Measurements from ENCODE around the gene FRMD4A. TPM values are rescaled to one million over a fixed set of nuclear protein-coding genes. Genes with fewer than 3 reads are reported as not detected.
"Not testable (repeated sequence)": the region's sequence is repeated elsewhere in the genome, so short reads cannot be mapped to it uniquely, and the experiment has no call there.

Gene FRMD4A
- total RNA-seq, 5 donors from 2014 or later (not counting 1 experiment from before 2014, with no cell fraction given), result 1.3 to 1.8 (median 1.4) TPM

DNA sequence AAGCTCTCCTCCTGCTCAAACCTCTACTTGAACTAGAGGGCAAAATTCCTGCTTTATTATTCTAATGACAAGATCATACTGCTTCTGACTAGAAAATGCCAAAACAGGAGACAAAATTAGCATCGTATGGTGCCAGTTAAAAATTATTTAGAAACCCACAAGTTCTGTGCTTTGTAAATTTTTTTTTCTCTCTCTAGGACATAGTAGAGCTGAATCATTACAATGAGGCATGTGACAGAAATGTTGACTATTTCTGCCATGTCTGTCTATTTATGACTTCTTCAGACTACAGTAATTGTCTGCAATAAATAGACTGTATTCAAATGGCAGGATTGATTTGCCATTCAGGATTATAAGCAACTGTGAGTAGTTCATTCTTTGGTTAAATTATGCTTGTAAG is 408.1 kb downstream of the FRMD4A start:
- peaks cover 5 to 6% of the 10 kb centered on the region in 2 donors for H3K27me3 Mint-ChIP-seq
- no CpG with 5 or more reads among the region's 1 CpG for WGBS (ENCODE audit: insufficient coverage)
- ChIA-PET CTCF (no interaction called here), POLR2A (no interaction called here)
- no peaks in the 10 kb centered on the region for H3K36me3 ChIP-seq (ENCODE audit: control insufficient read depth in 2 of 2, extremely low read depth in 1 of 2, insufficient read depth in 1 of 2, low read length in 1 of 2)
- no peak overlapping the region for H3K27ac ChIP-seq (ENCODE audit: low read length)
- no peak overlapping the region for H3K4me3 Mint-ChIP-seq
- no peaks in the 10 kb centered on the region for H3K36me3 Mint-ChIP-seq
- DNase-seq (no peak), ATAC-seq (replicated peaks in 1 of 4) (no peak)
- peaks cover 4 to 11% (median 7%) of the 10 kb centered on the region in 3 donors for H3K4me1 Mint-ChIP-seq
- no peaks in the 10 kb centered on the region for H3K27me3 ChIP-seq (replicated peaks in 1 of 2; ENCODE audit: control insufficient read depth in 2 of 2, extremely low read depth in 1 of 2, insufficient read depth in 2 of 2, low read length in 1 of 2)
- no peaks in the 10 kb centered on the region for H3K9me3 Mint-ChIP-seq
- no peak overlapping the region for H3K4me3 ChIP-seq (ENCODE audit: control insufficient read depth in 1 of 2, extremely low read depth in 1 of 2, low read length in 1 of 2)
- H3K27ac Mint-ChIP-seq, result no peak overlapping the region
- H3K9me3 ChIP-seq, result no peaks in the 10 kb centered on the region
- no peaks in the 10 kb centered on the region for H3K4me1 ChIP-seq (ENCODE audit: control insufficient read depth in 1 of 2, extremely low read depth in 1 of 2, insufficient read depth in 2 of 2, low read length in 2 of 2)

DNA sequence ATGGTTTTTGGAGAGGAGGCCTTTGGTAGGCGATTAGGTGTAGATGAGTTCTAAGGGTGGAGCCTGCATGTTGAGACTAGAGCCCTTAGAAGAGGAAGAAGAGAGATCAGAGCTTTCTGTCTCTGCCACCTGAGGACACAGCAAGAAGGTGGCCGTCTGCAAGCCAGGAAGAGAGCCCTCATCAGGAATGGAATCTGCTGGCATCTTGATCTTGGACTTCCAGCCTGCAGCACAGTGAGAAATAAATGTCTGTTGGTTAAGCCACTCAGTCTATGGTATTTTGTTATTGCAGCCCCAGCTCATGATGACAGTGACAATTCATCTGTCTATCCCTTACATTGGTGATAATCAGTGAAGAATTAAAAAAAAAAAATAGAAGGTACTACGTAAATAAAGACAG is 408.8 kb downstream of the FRMD4A start:
- H3K27ac Mint-ChIP-seq, result no peak overlapping the region
- POLR2A ChIA-PET, result no interaction called here
- H3K4me1 Mint-ChIP-seq, result peaks cover 4 to 11% (median 7%) of the 10 kb centered on the region in 3 donors
- no peak overlapping the region for H3K4me3 ChIP-seq (ENCODE audit: control insufficient read depth in 1 of 2, extremely low read depth in 1 of 2, low read length in 1 of 2)
- peaks cover 5 to 6% of the 10 kb centered on the region in 2 donors for H3K27me3 Mint-ChIP-seq
- H3K36me3 ChIP-seq (ENCODE audit: control insufficient read depth in 2 of 2, extremely low read depth in 1 of 2, insufficient read depth in 1 of 2, low read length in 1 of 2), result no peaks in the 10 kb centered on the region
- no peaks in the 10 kb centered on the region for H3K4me1 ChIP-seq (ENCODE audit: control insufficient read depth in 1 of 2, extremely low read depth in 1 of 2, insufficient read depth in 2 of 2, low read length in 2 of 2)
- H3K36me3 Mint-ChIP-seq, result no peaks in the 10 kb centered on the region
- no peak for ATAC-seq (replicated peaks in 1 of 4)
- WGBS (ENCODE audit: insufficient coverage), result 90% methylated on average over 2 of the region's 3 CpGs
- CTCF ChIA-PET, result no interaction called here
- no peak overlapping the region for H3K4me3 Mint-ChIP-seq
- H3K27ac ChIP-seq (ENCODE audit: low read length), result no peak overlapping the region
- no peaks in the 10 kb centered on the region for H3K27me3 ChIP-seq (replicated peaks in 1 of 2; ENCODE audit: control insufficient read depth in 2 of 2, extremely low read depth in 1 of 2, insufficient read depth in 2 of 2, low read length in 1 of 2)
- no peaks in the 10 kb centered on the region for H3K9me3 Mint-ChIP-seq
- no peaks in the 10 kb centered on the region for H3K9me3 ChIP-seq
- DNase-seq, result no peak

DNA sequence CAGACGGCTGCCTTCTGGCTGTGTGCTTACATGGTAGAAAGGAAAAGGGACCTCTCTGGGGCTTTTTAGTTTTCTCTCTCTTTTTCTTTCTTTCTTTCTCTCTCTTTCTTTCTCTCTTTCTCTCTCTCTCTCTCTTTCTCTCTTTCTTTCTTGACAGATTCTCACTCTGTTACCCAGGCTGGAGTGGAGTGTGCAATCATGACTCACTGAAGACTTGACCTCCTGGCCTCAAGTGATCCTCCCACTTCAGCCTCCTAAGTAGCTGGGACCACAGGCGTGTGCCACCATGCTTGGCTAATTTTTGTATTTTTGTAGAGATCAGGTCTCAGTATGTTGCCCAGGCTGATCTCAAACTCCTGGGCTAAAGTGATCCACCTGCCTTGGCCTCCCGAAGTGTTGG is 409.6 kb downstream of the FRMD4A start:
- H3K4me1 Mint-ChIP-seq, result peaks cover 4 to 10% (median 6%) of the 10 kb centered on the region in 3 donors
- CTCF ChIA-PET; H3K27ac Mint-ChIP-seq; H3K4me3 ChIP-seq (ENCODE audit: control insufficient read depth in 1 of 2, extremely low read depth in 1 of 2, low read length in 1 of 2); POLR2A ChIA-PET; H3K27me3 ChIP-seq (replicated peaks in 1 of 2; ENCODE audit: control insufficient read depth in 2 of 2, extremely low read depth in 1 of 2, insufficient read depth in 2 of 2, low read length in 1 of 2); DNase-seq; H3K9me3 ChIP-seq; H3K36me3 ChIP-seq (ENCODE audit: control insufficient read depth in 2 of 2, extremely low read depth in 1 of 2, insufficient read depth in 1 of 2, low read length in 1 of 2); H3K27ac ChIP-seq (ENCODE audit: low read length); H3K4me1 ChIP-seq (ENCODE audit: control insufficient read depth in 1 of 2, extremely low read depth in 1 of 2, insufficient read depth in 2 of 2, low read length in 2 of 2); ATAC-seq (replicated peaks in 1 of 4); H3K27me3 Mint-ChIP-seq; H3K4me3 Mint-ChIP-seq; H3K36me3 Mint-ChIP-seq; H3K9me3 Mint-ChIP-seq: not testable (repeated sequence)
- 0% methylated on average over 1 of the region's 3 CpGs for WGBS (ENCODE audit: insufficient coverage)

DNA sequence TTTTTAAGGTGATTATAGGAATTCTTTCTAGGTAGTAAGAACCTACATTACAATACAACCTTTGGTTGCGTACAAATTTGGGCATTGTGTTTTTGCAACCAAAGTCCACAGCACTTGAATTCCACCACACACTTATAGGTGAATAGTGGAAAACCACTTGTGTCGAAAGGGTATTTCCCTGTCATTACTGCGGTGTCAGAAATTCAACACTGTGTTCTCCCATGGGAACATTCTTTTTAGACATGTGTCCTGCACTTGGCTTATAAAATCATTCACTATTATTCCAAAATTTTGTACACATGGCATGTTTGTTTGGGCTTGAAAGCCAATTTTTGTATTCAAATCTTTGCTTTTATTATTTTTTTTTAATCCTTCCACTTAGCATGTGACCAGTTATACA is 410.3 kb downstream of the FRMD4A start:
- Histone ChIP-seq H3K27ac (ENCODE audit: low read length) (no peak overlapping the region), H3K9me3 (no peaks in the 10 kb centered on the region), H3K4me1 (ENCODE audit: control insufficient read depth in 1 of 2, extremely low read depth in 1 of 2, insufficient read depth in 2 of 2, low read length in 2 of 2) (no peaks in the 10 kb centered on the region), H3K27me3 (replicated peaks in 1 of 2; ENCODE audit: control insufficient read depth in 2 of 2, extremely low read depth in 1 of 2, insufficient read depth in 2 of 2, low read length in 1 of 2) (no peaks in the 10 kb centered on the region), H3K36me3 (ENCODE audit: control insufficient read depth in 2 of 2, extremely low read depth in 1 of 2, insufficient read depth in 1 of 2, low read length in 1 of 2) (no peaks in the 10 kb centered on the region), H3K4me3 (ENCODE audit: control insufficient read depth in 1 of 2, extremely low read depth in 1 of 2, low read length in 1 of 2) (no peak overlapping the region)
- ATAC-seq (replicated peaks in 1 of 4), result no peak
- no peak for DNase-seq
- no peaks in the 10 kb centered on the region for H3K9me3 Mint-ChIP-seq
- ChIA-PET CTCF (no interaction called here), POLR2A (no interaction called here)
- H3K27ac Mint-ChIP-seq, result no peak overlapping the region
- no peaks in the 10 kb centered on the region for H3K36me3 Mint-ChIP-seq
- H3K4me1 Mint-ChIP-seq, result peaks cover 0 to 6% (median 2%) of the 10 kb centered on the region in 3 donors
- no CpG with 5 or more reads among the region's 3 CpGs for WGBS (ENCODE audit: insufficient coverage)
- H3K27me3 Mint-ChIP-seq, result peaks cover 0 to 3% of the 10 kb centered on the region in 2 donors
- no peak overlapping the region for H3K4me3 Mint-ChIP-seq

DNA sequence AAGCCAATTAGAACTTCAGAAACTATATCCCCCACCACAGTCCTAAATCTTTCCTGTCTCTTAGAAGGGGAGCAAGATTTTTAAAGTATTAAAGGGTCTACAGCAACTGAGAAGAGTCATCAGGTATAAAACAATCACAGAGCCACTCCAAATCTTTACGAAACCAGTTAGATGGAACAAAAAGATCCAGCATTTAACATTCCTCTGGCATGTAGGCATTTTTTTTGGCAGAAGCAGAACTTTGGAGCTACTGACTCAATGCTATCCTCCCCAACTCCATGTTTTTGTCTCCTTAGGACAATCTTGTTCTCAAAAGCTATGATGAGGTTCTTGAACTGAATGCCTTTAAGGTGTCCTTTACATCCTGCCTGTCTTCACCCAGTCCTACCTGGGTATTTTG is 410.7 kb downstream of the FRMD4A start:
- H3K4me3 ChIP-seq (ENCODE audit: control insufficient read depth in 1 of 2, extremely low read depth in 1 of 2, low read length in 1 of 2), result no peak overlapping the region
- Mint-ChIP-seq H3K4me1 (peaks cover 0 to 6% (median 0%) of the 10 kb centered on the region in 3 donors), H3K4me3 (no peak overlapping the region), H3K27ac (no peak overlapping the region), H3K36me3 (no peaks in the 10 kb centered on the region), H3K27me3 (no peaks in the 10 kb centered on the region), H3K9me3 (no peaks in the 10 kb centered on the region)
- ATAC-seq (replicated peaks in 1 of 4) (no peak), DNase-seq (no peak)
- no peaks in the 10 kb centered on the region for H3K9me3 ChIP-seq
- no peak overlapping the region for H3K27ac ChIP-seq (ENCODE audit: low read length)
- no peaks in the 10 kb centered on the region for H3K4me1 ChIP-seq (ENCODE audit: control insufficient read depth in 1 of 2, extremely low read depth in 1 of 2, insufficient read depth in 2 of 2, low read length in 2 of 2)
- WGBS (ENCODE audit: insufficient coverage), result no CpG with 5 or more reads among the region's 1 CpG
- CTCF ChIA-PET, result no interaction called here
- H3K36me3 ChIP-seq (ENCODE audit: control insufficient read depth in 2 of 2, extremely low read depth in 1 of 2, insufficient read depth in 1 of 2, low read length in 1 of 2), result no peaks in the 10 kb centered on the region
- no peaks in the 10 kb centered on the region for H3K27me3 ChIP-seq (replicated peaks in 1 of 2; ENCODE audit: control insufficient read depth in 2 of 2, extremely low read depth in 1 of 2, insufficient read depth in 2 of 2, low read length in 1 of 2)
- POLR2A ChIA-PET, result no interaction called here

DNA sequence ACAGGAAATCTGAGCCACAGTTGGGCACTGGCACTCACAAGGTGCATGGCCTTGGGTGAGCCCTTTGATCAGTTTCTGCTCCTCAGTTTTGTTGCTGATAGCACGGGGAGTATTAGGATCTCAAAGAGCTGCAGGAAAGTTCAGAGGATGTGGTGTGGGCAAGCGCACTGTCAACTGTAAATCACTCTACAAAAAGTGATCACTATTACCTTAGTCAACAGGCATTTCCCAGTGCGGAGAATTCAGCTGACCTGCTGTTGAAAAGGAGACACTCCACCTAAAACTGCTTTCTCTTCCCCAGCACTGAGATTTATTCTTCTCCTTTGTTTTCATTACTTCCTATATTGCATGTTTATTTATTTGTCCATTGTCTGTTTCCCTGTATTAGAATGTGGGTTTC is 412.9 kb downstream of the FRMD4A start:
- Mint-ChIP-seq H3K4me1 (peaks cover 0 to 6% (median 0%) of the 10 kb centered on the region in 3 donors), H3K27me3 (no peaks in the 10 kb centered on the region), H3K27ac (no peak overlapping the region), H3K4me3 (no peak overlapping the region), H3K36me3 (no peaks in the 10 kb centered on the region), H3K9me3 (no peaks in the 10 kb centered on the region)
- POLR2A ChIA-PET, result no interaction called here
- Histone ChIP-seq H3K36me3 (ENCODE audit: control insufficient read depth in 2 of 2, extremely low read depth in 1 of 2, insufficient read depth in 1 of 2, low read length in 1 of 2) (no peaks in the 10 kb centered on the region), H3K27me3 (replicated peaks in 1 of 2; ENCODE audit: control insufficient read depth in 2 of 2, extremely low read depth in 1 of 2, insufficient read depth in 2 of 2, low read length in 1 of 2) (no peaks in the 10 kb centered on the region), H3K4me3 (ENCODE audit: control insufficient read depth in 1 of 2, extremely low read depth in 1 of 2, low read length in 1 of 2) (no peak overlapping the region), H3K4me1 (ENCODE audit: control insufficient read depth in 1 of 2, extremely low read depth in 1 of 2, insufficient read depth in 2 of 2, low read length in 2 of 2) (no peaks in the 10 kb centered on the region), H3K9me3 (no peaks in the 10 kb centered on the region), H3K27ac (ENCODE audit: low read length) (no peak overlapping the region)
- CTCF ChIA-PET, result interaction anchor here in 1 of 2 donors (0.6 kb wide), 1 partner anchor 1571 kb away, joined by 3 read pairs; no protein-coding TSS in a partner anchor
- WGBS (ENCODE audit: insufficient coverage), result no CpG with 5 or more reads among the region's 3 CpGs
- ATAC-seq (replicated peaks in 1 of 4) (no peak), DNase-seq (no peak)

DNA sequence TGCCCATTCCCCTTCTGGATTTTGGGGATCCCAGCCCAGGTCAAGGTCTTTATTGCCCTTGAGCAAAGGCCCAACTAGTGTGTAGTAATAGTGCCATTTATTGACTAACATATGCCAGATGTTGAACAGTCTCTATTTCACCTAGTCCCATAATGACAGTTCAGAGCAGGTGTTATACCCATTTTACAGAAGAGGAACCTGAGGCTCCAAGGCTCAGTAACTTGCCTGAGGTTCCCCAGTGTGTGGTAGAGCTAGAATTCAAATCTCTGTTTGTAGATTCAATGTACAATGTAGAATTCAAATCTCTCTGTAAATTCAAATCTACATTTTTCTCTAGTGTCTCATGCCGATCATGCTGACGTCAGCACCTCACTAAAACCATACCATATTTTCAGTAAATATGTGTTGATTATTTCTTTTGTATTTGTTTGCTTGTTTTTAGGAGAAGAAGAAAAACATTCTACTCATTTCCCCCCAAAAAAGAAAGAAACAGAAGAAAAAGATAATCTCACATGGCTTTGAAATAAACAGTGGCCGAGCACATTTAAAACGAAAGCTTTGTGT is 414.3 kb downstream of the FRMD4A start:
- Histone ChIP-seq H3K36me3 (ENCODE audit: control insufficient read depth in 2 of 2, extremely low read depth in 1 of 2, insufficient read depth in 1 of 2, low read length in 1 of 2) (no peaks in the 10 kb centered on the region), H3K4me3 (ENCODE audit: control insufficient read depth in 1 of 2, extremely low read depth in 1 of 2, low read length in 1 of 2) (no peak overlapping the region), H3K4me1 (ENCODE audit: control insufficient read depth in 1 of 2, extremely low read depth in 1 of 2, insufficient read depth in 2 of 2, low read length in 2 of 2) (no peaks in the 10 kb centered on the region), H3K9me3 (no peaks in the 10 kb centered on the region), H3K27ac (ENCODE audit: low read length) (no peak overlapping the region), H3K27me3 (replicated peaks in 1 of 2; ENCODE audit: control insufficient read depth in 2 of 2, extremely low read depth in 1 of 2, insufficient read depth in 2 of 2, low read length in 1 of 2) (no peaks in the 10 kb centered on the region)
- WGBS (ENCODE audit: insufficient coverage), result no CpG with 5 or more reads among the region's 4 CpGs
- DNase-seq (no peak), ATAC-seq (replicated peaks in 1 of 4) (no peak)
- no peak overlapping the region for H3K27ac Mint-ChIP-seq
- no peaks in the 10 kb centered on the region for H3K27me3 Mint-ChIP-seq
- H3K4me3 Mint-ChIP-seq, result no peak overlapping the region
- POLR2A ChIA-PET, result interaction anchor here in 1 of 2 donors (0.6 kb wide), 1 partner anchor 8 kb away, joined by 14 read pairs; no protein-coding TSS in a partner anchor
- CTCF ChIA-PET, result no interaction called here
- H3K4me1 Mint-ChIP-seq, result peaks cover 0 to 6% (median 0%) of the 10 kb centered on the region in 3 donors
- no peaks in the 10 kb centered on the region for H3K9me3 Mint-ChIP-seq
- no peaks in the 10 kb centered on the region for H3K36me3 Mint-ChIP-seq
